ENCODE results near the gene CXorf66.
"Not testable (repeated sequence)": the region's sequence is repeated elsewhere in the genome, so short reads cannot be mapped to it uniquely, and the experiment has no call there.

The CXorf66 gene

DNA sequence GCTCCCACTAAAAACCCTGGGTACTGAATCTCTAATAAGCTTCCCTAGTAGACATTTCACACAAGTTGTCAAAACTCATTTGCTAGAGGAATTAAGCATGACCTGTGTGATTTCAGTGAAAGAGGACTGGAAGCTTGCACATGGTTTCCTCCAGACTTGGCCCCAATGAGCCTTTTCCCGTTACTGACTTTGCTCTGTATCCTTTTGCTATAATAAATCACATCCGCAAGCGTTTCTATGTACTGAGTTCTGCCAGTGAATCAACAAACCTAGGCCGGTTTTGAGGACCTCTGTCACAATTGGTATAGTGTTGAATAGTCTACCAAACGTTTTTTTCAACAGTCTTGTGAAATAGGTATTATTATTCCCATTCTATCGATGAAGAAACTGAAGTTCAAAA is 40.6 kb downstream of the CXorf66 start:
- DNase-seq = no peak

DNA sequence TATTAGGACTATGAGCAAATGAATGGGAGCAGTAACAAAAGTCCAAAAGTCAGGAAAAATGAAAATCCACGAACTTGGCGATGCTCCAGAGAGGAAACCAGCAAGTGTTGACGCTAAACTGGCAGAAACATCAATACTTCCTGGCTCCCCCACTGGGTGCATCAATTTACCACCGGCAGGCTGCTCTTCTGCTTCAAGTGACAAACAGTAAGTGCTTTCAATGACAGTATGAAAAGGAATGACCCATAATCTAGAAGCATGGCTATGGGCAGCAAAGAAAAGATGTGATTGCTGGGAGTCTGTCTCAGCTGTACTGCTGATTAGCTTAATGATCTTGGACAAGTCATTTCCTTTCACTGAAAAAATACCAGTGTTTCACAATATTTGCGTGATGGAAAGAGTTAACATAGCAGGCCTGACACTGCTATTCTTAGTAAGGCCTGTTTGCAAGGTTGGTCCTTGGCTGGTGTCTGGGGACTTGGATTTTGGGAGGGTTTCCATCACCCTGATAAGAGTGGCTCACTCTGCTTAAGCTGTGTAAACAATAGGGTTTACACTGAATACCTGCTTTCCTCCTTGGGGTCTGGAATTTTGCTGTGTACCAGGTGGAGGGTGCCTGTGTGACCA is 41.1 kb downstream of the CXorf66 start:
- no peak for DNase-seq

DNA sequence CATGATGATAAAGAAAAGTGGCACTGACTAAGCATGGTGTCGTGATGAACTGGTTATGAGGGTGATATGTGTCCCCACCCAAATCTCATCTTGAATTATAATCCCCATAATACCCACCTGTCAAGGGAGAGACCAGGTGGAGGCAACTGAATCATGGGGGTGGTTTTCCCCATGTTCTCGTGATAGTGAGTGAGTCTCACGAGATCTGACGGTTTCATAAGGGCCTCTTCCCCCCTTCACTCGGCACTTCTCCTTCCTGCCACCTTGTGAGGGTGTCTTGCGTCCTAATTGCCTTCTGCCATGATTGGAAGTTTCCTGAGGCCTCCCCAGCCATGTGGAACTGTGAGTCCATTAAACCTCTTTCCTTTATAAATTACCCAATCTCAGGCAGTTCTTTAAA is 44.2 kb downstream of the CXorf66 start:
- not testable (repeated sequence) for DNase-seq

DNA sequence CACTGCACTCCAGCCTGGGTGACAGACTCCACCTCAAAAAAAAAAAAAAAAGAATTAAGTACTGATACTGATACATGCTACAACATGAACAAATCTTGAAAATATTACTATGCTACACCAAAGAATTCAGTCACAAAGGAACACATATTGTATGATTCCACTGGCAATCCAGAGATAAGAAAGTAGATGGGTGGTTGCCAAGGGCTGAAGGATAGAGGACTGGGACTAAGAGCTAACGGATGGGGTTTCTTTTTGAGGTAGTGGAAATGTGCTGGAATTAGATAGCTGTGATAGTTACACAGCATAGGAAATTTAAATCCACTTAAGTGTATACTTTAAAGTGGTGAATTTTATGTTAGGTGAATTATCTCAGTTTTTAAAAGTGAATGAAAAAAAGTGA is 45.0 kb downstream of the CXorf66 start:
- no peak for DNase-seq

DNA sequence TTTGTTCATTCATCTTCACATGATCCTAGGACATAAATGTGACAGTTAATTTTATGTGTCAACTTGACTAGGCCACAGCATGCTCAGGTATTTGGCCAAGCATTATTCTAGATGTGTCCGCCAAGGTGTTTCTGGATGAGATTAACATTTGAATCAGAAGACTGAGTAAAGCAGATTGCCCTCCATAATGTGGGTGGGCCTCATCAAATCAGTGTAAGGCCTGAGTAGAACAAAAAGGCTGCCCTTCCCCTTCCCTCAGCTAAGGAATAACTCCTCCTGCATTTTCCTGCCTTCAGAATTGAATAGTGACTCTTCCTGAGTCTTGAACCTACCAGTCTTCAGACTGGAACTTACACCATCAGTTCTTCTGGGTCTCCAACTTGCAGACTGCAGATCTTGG is 50.9 kb downstream of the CXorf66 start:
- no peak for DNase-seq

DNA sequence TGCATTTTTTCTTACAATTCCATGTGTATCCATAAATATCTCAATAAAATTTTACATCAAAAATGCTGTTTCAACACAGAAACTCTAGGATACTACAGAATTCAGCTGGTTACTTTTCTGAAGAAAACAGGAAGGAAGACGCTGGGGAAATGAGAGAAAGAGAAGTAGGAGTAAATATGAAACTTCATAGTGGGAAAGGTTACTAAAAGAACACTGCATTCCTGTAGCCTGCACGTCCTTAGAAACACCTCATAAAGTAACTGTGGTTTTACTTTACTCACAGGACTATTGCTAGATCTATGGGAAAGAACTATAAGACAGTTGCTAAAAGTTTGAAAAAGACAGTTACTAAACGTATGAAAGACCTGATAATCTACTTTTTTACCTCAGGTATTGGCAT is 55.6 kb downstream of the CXorf66 start:
- DNase-seq = no peak

DNA sequence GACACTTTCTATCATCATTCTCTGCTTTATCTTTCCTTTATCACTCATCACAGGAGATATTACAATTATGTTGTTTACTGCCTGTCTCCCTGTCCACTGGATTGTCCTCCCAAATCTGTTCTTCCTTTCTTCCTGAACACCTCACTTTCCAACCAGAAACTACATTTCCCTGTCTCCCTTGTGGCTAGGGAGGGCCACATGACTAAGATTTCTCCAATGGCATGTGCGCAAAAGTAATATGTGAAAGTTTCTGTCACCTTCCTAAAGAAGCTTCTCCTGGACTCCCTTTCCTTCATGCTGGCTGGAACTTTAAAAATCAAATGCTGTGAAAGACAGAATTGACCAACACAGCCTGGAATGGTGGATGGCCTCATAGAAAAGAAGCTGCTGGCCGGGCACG is 58.2 kb downstream of the CXorf66 start:
- no peak for DNase-seq

DNA sequence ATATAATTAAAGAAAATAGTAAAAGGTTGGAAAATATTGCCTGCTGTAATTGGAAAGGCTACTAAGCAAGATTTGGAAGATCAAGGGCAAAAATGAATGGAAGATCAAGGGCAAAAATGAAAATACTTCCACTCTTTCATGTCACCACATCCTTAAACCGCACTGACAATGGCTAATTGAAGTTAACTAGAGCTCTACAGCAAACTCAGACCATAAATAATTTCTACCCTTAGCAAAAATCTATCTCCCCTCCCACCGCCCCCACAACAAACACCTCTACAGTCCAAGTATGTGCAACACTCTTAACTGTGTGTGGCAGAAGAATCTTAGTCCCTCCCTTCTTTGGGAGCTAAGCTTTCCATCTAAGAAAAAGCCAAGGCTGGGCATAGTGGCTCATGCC is 59.6 kb downstream of the CXorf66 start:
- no peak for DNase-seq
